WTC11 (cell line): ENCODE measurements around the gene SLC5A9. TPM values are rescaled to one million over a fixed set of nuclear protein-coding genes. Genes with fewer than 3 reads are reported as not detected.

Experiments
- ATAC-seq: fragments of 200-7000 bp; cut with Tn5 transposase; 2 replicates; pipeline ENCODE4 v1.10.0; 2021; ENCODE audit warnings: mild to moderate bottlenecking, moderate library complexity
- CTCF ChIA-PET: fragments of 300-600 bp; sonication (Branson Sonifier 250); formaldehyde crosslinking; loops from one replicate; lab custom pipeline; 2021; ENCODE audit warnings: antibody characterized with exemption; lab: Charles Lee
- POLR2A ChIA-PET: fragments of 350-600 bp; sonication (Branson Sonifier 250); formaldehyde crosslinking; loops from one replicate; lab custom pipeline; 2021; ENCODE audit warnings: antibody characterized with exemption; lab: Charles Lee
- DNase-seq: peaks from one replicate; pipeline ENCODE4 v3.0.0; 2021; ENCODE audit warnings: low spot score
- H3K27ac Mint-ChIP-seq: 2 replicates; pipeline ENCODE4 v1.8.0; 2021; ENCODE audit warnings: mixed read lengths
- H3K27me3 Mint-ChIP-seq: 2 replicates; pipeline ENCODE4 v1.8.0; 2021; ENCODE audit warnings: low read depth, mild to moderate bottlenecking, moderate library complexity, mixed read lengths
- H3K36me3 Mint-ChIP-seq: 2 replicates; pipeline ENCODE4 v1.8.0; 2021; ENCODE audit warnings: mixed read lengths
- H3K4me1 Mint-ChIP-seq: 2 replicates; pipeline ENCODE4 v1.8.0; 2022; ENCODE audit warnings: mixed read lengths
- H3K4me3 Mint-ChIP-seq: 2 replicates; pipeline ENCODE4 v1.8.0; 2021; ENCODE audit warnings: mild to moderate bottlenecking, moderate library complexity, mixed read lengths
- H3K9me3 Mint-ChIP-seq: 2 replicates; pipeline ENCODE4 v1.8.0; 2021; ENCODE audit warnings: mixed read lengths
- AR ChIP-seq: fragments of 250-450 bp; sonication (Bioruptor Pico); IDR thresholded peaks from 2 replicates; pipeline ENCODE4 v1.9.0; 2021; ENCODE audit warnings: mild to moderate bottlenecking
- CREB1 ChIP-seq: sonication (generic); formaldehyde crosslinking; IDR thresholded peaks from 2 replicates; pipeline ENCODE4 v1.8.0; 2023; ENCODE audit warnings: mild to moderate bottlenecking, missing genetic modification reagents
- ESRRA ChIP-seq: sonication (generic); formaldehyde crosslinking; IDR thresholded peaks from 2 replicates; pipeline ENCODE4 v1.8.1; 2022; ENCODE audit warnings: mild to moderate bottlenecking, missing genetic modification reagents, borderline replicate concordance
- HMGA2 ChIP-seq: fragments of 250-450 bp; sonication (Bioruptor Pico); IDR thresholded peaks from 2 replicates; pipeline ENCODE4 v1.4.0; 2021; ENCODE audit warnings: mild to moderate bottlenecking, moderate library complexity
- HMGXB4 ChIP-seq: sonication (generic); formaldehyde crosslinking; IDR thresholded peaks from 2 replicates; pipeline ENCODE4 v1.8.1; 2023; ENCODE audit warnings: mild to moderate bottlenecking, moderate library complexity, missing genetic modification reagents
- MAX ChIP-seq: sonication (generic); formaldehyde crosslinking; IDR thresholded peaks from 2 replicates; pipeline ENCODE4 v1.8.0; 2022; ENCODE audit warnings: mild to moderate bottlenecking, missing genetic modification reagents
- PRDM15 ChIP-seq: sonication (generic); formaldehyde crosslinking; IDR thresholded peaks from 2 replicates; pipeline ENCODE4 v1.8.0; 2022; ENCODE audit warnings: missing genetic modification reagents
- TCF7 ChIP-seq: sonication (generic); formaldehyde crosslinking; IDR thresholded peaks from 2 replicates; pipeline ENCODE4 v1.8.0; 2022; ENCODE audit warnings: mild to moderate bottlenecking, low read depth, missing genetic modification reagents, moderate library complexity
- USF2 ChIP-seq: sonication (generic); formaldehyde crosslinking; IDR thresholded peaks from 2 replicates; pipeline ENCODE4 v1.8.1; 2023; ENCODE audit warnings: mild to moderate bottlenecking, missing genetic modification reagents, moderate library complexity
- ZMAT4 ChIP-seq: fragments of 250-450 bp; sonication (Bioruptor Pico); IDR thresholded peaks from 2 replicates; pipeline ENCODE4 v1.9.0; 2021; ENCODE audit warnings: mild to moderate bottlenecking
- ZNF232 ChIP-seq: sonication (generic); formaldehyde crosslinking; IDR thresholded peaks from 2 replicates; pipeline ENCODE4 v1.8.0; 2022; ENCODE audit warnings: mild to moderate bottlenecking, missing genetic modification reagents
- ZSCAN18 ChIP-seq: fragments of 250-450 bp; sonication (Bioruptor Pico); IDR thresholded peaks from 2 replicates; pipeline ENCODE4 v2.1.2; 2022; ENCODE audit warnings: mild to moderate bottlenecking, moderate library complexity
- total RNA-seq: library from RNA; stranded (reverse); gene quantifications from 3 replicates; pipeline ENCODE4 v1.2.3, GENCODE V29; 2021

The SLC5A9 gene
- total RNA-seq, 1 experiment from 2014 or later = 0.22 TPM

GRCh38 chr1:48216941-48217340 lies 5.6 kb upstream of the SLC5A9 start:
- H3K4me1 Mint-ChIP-seq = peaks cover 47% of the 10 kb centered on the region
- H3K36me3 Mint-ChIP-seq = peaks cover 18% of the 10 kb centered on the region
- H3K9me3 Mint-ChIP-seq = peaks cover 15% of the 10 kb centered on the region
- DNase-seq (no peak), ATAC-seq (peak; percentile 72)
- ChIA-PET CTCF (interaction anchor here (0.8 to 1.7 kb wide), 3 partner anchors 9 to 17 kb away, joined by 3 to 6 read pairs (median 3); no protein-coding TSS in a partner anchor), POLR2A (no interaction called here)
- peaks cover 17% of the 10 kb centered on the region for H3K27me3 Mint-ChIP-seq
- TF ChIP-seq HMGA2 (CRISPR knock-in tag) (no peak), AR (CRISPR knock-in tag) (no peak), ZSCAN18 (no peak), TCF7 (CRISPR knock-in tag) (no peak), HMGXB4 (CRISPR knock-in tag) (no peak), USF2 (CRISPR knock-in tag) (no peak), CREB1 (CRISPR knock-in tag) (no peak), ESRRA (CRISPR knock-in tag) (no peak), MAX (no peak), PRDM15 (no peak), ZNF232 (CRISPR knock-in tag) (no peak)
- no peak overlapping the region for H3K27ac Mint-ChIP-seq
- H3K4me3 Mint-ChIP-seq = no peak overlapping the region

- H3K4me1 Mint-ChIP-seq = peaks cover 40% of the 10 kb centered on the region
- peaks cover 17% of the 10 kb centered on the region for H3K27me3 Mint-ChIP-seq
- no peak for TF ChIP-seq ZMAT4
- no peak for ATAC-seq
- no peak overlapping the region for H3K4me3 Mint-ChIP-seq
- DNase-seq = no peak
- peaks cover 16% of the 10 kb centered on the region for H3K36me3 Mint-ChIP-seq
- CTCF ChIA-PET = interaction anchor here (0.8 to 0.9 kb wide), 2 partner anchors 10 to 16 kb away, joined by 3 read pairs; no protein-coding TSS in a partner anchor
- peaks cover 15% of the 10 kb centered on the region for H3K9me3 Mint-ChIP-seq
- POLR2A ChIA-PET = no interaction called here
- H3K27ac Mint-ChIP-seq = no peak overlapping the region
These were observed 4.7 kb upstream of the SLC5A9 start for GRCh38 chr1:48217856-48218255.
